H1 (cell line): ENCODE measurements around the gene TBC1D4. TPM values are rescaled to one million over a fixed set of nuclear protein-coding genes. Genes with fewer than 3 reads are reported as not detected.

Experiments
- CTCF ChIA-PET: fragments of 300-600 bp; sonication (Branson Sonifier 250); formaldehyde crosslinking; loops from one replicate; lab custom pipeline; 2021; ENCODE audit not compliant: partially characterized antibody; lab: Charles Lee
- POLR2A ChIA-PET: fragments of 300-600 bp; sonication (Branson Sonifier 250); formaldehyde crosslinking; loops from one replicate; lab custom pipeline; 2021; ENCODE audit warnings: inconsistent platforms; ENCODE audit not compliant: partially characterized antibody; lab: Charles Lee
- DNase-seq, 2 experiments: peaks; one replicate each; pipeline versions ENCODE4 v3.0.0 to v3.0.0-alpha.2; 2010 to 2022; ENCODE audit warnings: low spot score in 2 of 2, low read depth in 1 of 2, mixed read lengths in 1 of 2
- FAIRE-seq: peaks from 2 replicates; lab custom pipeline; 2011; peaks lifted over from hg19 to GRCh38; lab: Jason Lieb, UNC
- H2AFZ ChIP-seq: 2 replicates; pipeline ENCODE4 v1.8.1; 2012; ENCODE audit warnings: low read length, inconsistent platforms
- H2AK5ac ChIP-seq: 2 replicates; pipeline ENCODE4 v1.6.1; 2013; ENCODE audit warnings: low read depth, low read length
- H2BK120ac ChIP-seq: replicated peaks from 2 replicates; pipeline ENCODE3; 2013; ENCODE audit warnings: low read depth, low read length, inconsistent platforms
- H2BK12ac ChIP-seq: 2 replicates; pipeline ENCODE4 v1.6.1; 2013; ENCODE audit warnings: low read depth, low read length
- H2BK15ac ChIP-seq: 2 replicates; pipeline ENCODE4 v1.6.1; 2013; ENCODE audit warnings: low read length
- H2BK20ac ChIP-seq: 2 replicates; pipeline ENCODE4 v1.6.1; 2013; ENCODE audit warnings: low read length
- H2BK5ac ChIP-seq: 2 replicates; pipeline ENCODE4 v1.6.1; 2013; ENCODE audit warnings: low read depth, low read length
- H3K14ac ChIP-seq: 2 replicates; pipeline ENCODE4 v1.6.1; 2013; ENCODE audit warnings: inconsistent platforms; ENCODE audit not compliant: insufficient read length
- H3K18ac ChIP-seq: 2 replicates; pipeline ENCODE4 v1.6.1; 2013; ENCODE audit warnings: low read length; ENCODE audit errors: extremely low read depth
- H3K23ac ChIP-seq: 2 replicates; pipeline ENCODE4 v1.6.1; 2013; ENCODE audit warnings: inconsistent platforms; ENCODE audit not compliant: insufficient read length
- H3K23me2 ChIP-seq: 2 replicates; pipeline ENCODE4 v1.6.1; 2013; ENCODE audit warnings: low read depth, low read length
- H3K27ac ChIP-seq: 2 replicates; pipeline ENCODE4 v1.6.1; 2011; ENCODE audit warnings: low read depth, low read length, inconsistent platforms
- H3K27me3 ChIP-seq, 4 experiments: replicated peaks in 1 of 4; 1 replicate in 1 of 4; 2 replicates in 3 of 4; pipeline versions ENCODE4 v1.6.1 to v1.8.1; 2011 to 2013; ENCODE audit warnings: low read length in 3 of 4, mild to moderate bottlenecking in 3 of 4, inconsistent platforms in 2 of 4, mixed read lengths in 2 of 4, moderate library complexity in 1 of 4; ENCODE audit not compliant: control insufficient read depth in 3 of 4, insufficient read depth in 3 of 4; ENCODE audit errors: extremely low read depth in 1 of 4
- H3K36me3 ChIP-seq, 4 experiments: 2 replicates each; pipeline versions ENCODE4 v1.6.1 to v1.8.1; 2011 to 2013; ENCODE audit warnings: mild to moderate bottlenecking in 4 of 4, low read length in 3 of 4, moderate library complexity in 2 of 4, control low read depth in 1 of 4, inconsistent platforms in 1 of 4; ENCODE audit not compliant: insufficient read depth in 4 of 4, control insufficient read depth in 2 of 4
- H3K4ac ChIP-seq: replicated peaks from 2 replicates; pipeline ENCODE3; 2013; ENCODE audit warnings: low read length, low read depth, mixed read lengths, inconsistent platforms; ENCODE audit not compliant: insufficient read length
- H3K4me1 ChIP-seq, 4 experiments: replicated peaks in 1 of 4; 1 replicate in 1 of 4; 2 replicates in 3 of 4; pipeline versions ENCODE4 v1.6.1 to v1.8.1; 2011 to 2013; ENCODE audit warnings: low read length in 3 of 4, inconsistent platforms in 2 of 4, mixed read lengths in 1 of 4; ENCODE audit not compliant: insufficient read depth in 4 of 4, control insufficient read depth in 3 of 4
- H3K4me2 ChIP-seq, 2 experiments: 2 replicates each; pipeline versions ENCODE4 v1.6.1 to v1.8.1; 2011 to 2013; ENCODE audit warnings: low read depth in 2 of 2, low read length in 2 of 2, control low read depth in 1 of 2, inconsistent platforms in 1 of 2, mild to moderate bottlenecking in 1 of 2; ENCODE audit not compliant: insufficient read depth in 1 of 2
- H3K4me3 ChIP-seq, 4 experiments: fragments of 200-600, 300-600 bp in 1 of 4; sonication (generic), shearing (Covaris generic), sonication (Bioruptor Twin) in 1 of 4; 2 replicates each; pipeline versions ENCODE4 v1.5.1 to v1.8.1; 2011 to 2016; ENCODE audit warnings: low read length in 4 of 4, low read depth in 3 of 4, control low read depth in 2 of 4, inconsistent platforms in 2 of 4, mild to moderate bottlenecking in 2 of 4, mixed read lengths in 1 of 4, moderate library complexity in 1 of 4; ENCODE audit not compliant: insufficient read depth in 2 of 4; ENCODE audit errors: extremely low read depth in 1 of 4
- H3K56ac ChIP-seq: replicated peaks from 2 replicates; pipeline ENCODE3; 2013; ENCODE audit warnings: low read depth, mild to moderate bottlenecking, mixed read lengths, low read length, inconsistent platforms; ENCODE audit not compliant: insufficient read length
- H3K79me1 ChIP-seq: 2 replicates; pipeline ENCODE4 v1.6.1; 2013; ENCODE audit warnings: low read depth, low read length, control low read depth
- H3K79me2 ChIP-seq, 2 experiments: 2 replicates each; pipeline versions ENCODE4 v1.6.1 to v1.8.1; 2012 to 2013; ENCODE audit warnings: low read length in 2 of 2, mild to moderate bottlenecking in 2 of 2, inconsistent platforms in 1 of 2; ENCODE audit not compliant: insufficient read depth in 2 of 2, control insufficient read depth in 1 of 2
- H3K9ac ChIP-seq, 4 experiments: replicated peaks in 1 of 4; 1 replicate in 1 of 4; 2 replicates in 3 of 4; pipeline versions ENCODE4 v1.6.1 to v1.8.1; 2011 to 2013; ENCODE audit warnings: low read depth in 3 of 4, low read length in 3 of 4, control low read depth in 2 of 4, mild to moderate bottlenecking in 2 of 4, moderate library complexity in 2 of 4, inconsistent platforms in 1 of 4; ENCODE audit errors: extremely low read depth in 1 of 4
- H3K9me3 ChIP-seq, 2 experiments: 2 replicates each; pipeline versions ENCODE4 v1.6.1 to v1.8.1; 2012 to 2013; ENCODE audit warnings: mild to moderate bottlenecking in 2 of 2, moderate library complexity in 2 of 2, control low read depth in 1 of 2, inconsistent platforms in 1 of 2, low read depth in 1 of 2, low read length in 1 of 2, mixed read lengths in 1 of 2; ENCODE audit not compliant: insufficient read depth in 2 of 2
- H4K20me1 ChIP-seq, 2 experiments: replicated peaks in 1 of 2; 2 replicates each; pipeline versions ENCODE3 to v1.8.1; 2011 to 2013; ENCODE audit warnings: inconsistent platforms in 2 of 2, low read length in 2 of 2, mild to moderate bottlenecking in 1 of 2; ENCODE audit not compliant: insufficient read depth in 2 of 2, control insufficient read depth in 1 of 2
- H4K5ac ChIP-seq: 2 replicates; pipeline ENCODE4 v1.6.1; 2013; ENCODE audit warnings: low read length, low read depth, mixed read lengths, inconsistent platforms; ENCODE audit not compliant: insufficient read length
- H4K8ac ChIP-seq: 2 replicates; pipeline ENCODE4 v1.8.0; 2013; ENCODE audit warnings: mild to moderate bottlenecking, moderate library complexity, low read length, inconsistent platforms; ENCODE audit not compliant: insufficient read depth; ENCODE audit errors: extremely low read depth
- H4K91ac ChIP-seq: replicated peaks from 2 replicates; pipeline ENCODE3; 2013; ENCODE audit warnings: low read length, mixed read lengths, inconsistent platforms; ENCODE audit not compliant: insufficient read length
- ASH2L ChIP-seq: fragments of 200-600, 300-600 bp; sonication (generic); IDR thresholded peaks from one replicate; pipeline ENCODE4 v1.7.1; 2017; ENCODE audit warnings: low read length
- BRCA1 ChIP-seq: IDR thresholded peaks from 2 replicates; pipeline ENCODE4 v1.6.1; 2012; ENCODE audit warnings: low read depth, low read length, improper control_type of control experiment
- CREB1 ChIP-seq: IDR thresholded peaks from 2 replicates; pipeline ENCODE4 v1.6.1; 2012; ENCODE audit warnings: inconsistent platforms
- EGR1 ChIP-seq: IDR thresholded peaks from 2 replicates; pipeline ENCODE4 v1.6.1; 2011; ENCODE audit warnings: low read depth, low read length, borderline replicate concordance
- FOSL1 ChIP-seq: IDR thresholded peaks from 2 replicates; pipeline ENCODE4 v1.6.1; 2011; ENCODE audit warnings: mild to moderate bottlenecking, low read depth, low read length, moderate library complexity; ENCODE audit not compliant: insufficient read depth
- GTF2F1 ChIP-seq: IDR thresholded peaks from 2 replicates; pipeline ENCODE4 v1.6.1; 2012; ENCODE audit warnings: low read depth, low read length, improper control_type of control experiment, borderline replicate concordance
- HDAC6 ChIP-seq: IDR thresholded peaks from one replicate; pipeline ENCODE4 v1.7.1; 2012; ENCODE audit warnings: low read depth, mild to moderate bottlenecking, inconsistent platforms, low read length, moderate library complexity
- KDM1A ChIP-seq: fragments of 200-600, 300-600 bp; sonication (generic); IDR thresholded peaks from 2 replicates; pipeline ENCODE4 v1.7.1; 2016; ENCODE audit warnings: mild to moderate bottlenecking, low read length, borderline replicate concordance
- RFX5 ChIP-seq: IDR thresholded peaks from 2 replicates; pipeline ENCODE4 v1.6.1; 2011; ENCODE audit warnings: low read depth, low read length, improper control_type of control experiment, borderline replicate concordance
- RXRA ChIP-seq: IDR thresholded peaks from 2 replicates; pipeline ENCODE4 v1.6.1; 2011; ENCODE audit warnings: low read depth, mild to moderate bottlenecking, low read length, moderate library complexity; ENCODE audit not compliant: insufficient read depth
- SIRT6 ChIP-seq: IDR thresholded peaks from one replicate; pipeline ENCODE4 v1.7.1; 2012; ENCODE audit warnings: low read length, inconsistent platforms
- TBP ChIP-seq: IDR thresholded peaks from 2 replicates; pipeline ENCODE4 v1.6.1; 2011; ENCODE audit warnings: low read depth, low read length, improper control_type of control experiment
- WGBS, 2 experiments: shearing (Covaris generic) in 1 of 2; methylation state at CpG; one replicate each; pipeline versions ENCODE4 v1.1.6 to v1.1.7; 2013 to 2015; ENCODE audit warnings: low lambda C conversion rate in 2 of 2, mixed read lengths in 2 of 2, inconsistent platforms in 1 of 2, low coverage in 1 of 2, missing lambda C conversion rate in 1 of 2; ENCODE audit not compliant: insufficient replicate concordance in 2 of 2, insufficient coverage in 1 of 2, insufficient read length in 1 of 2; ENCODE audit errors: extremely low coverage in 1 of 2, missing lambda C conversion rate in 1 of 2; 5-methylcytosine and 5-hydroxymethylcytosine counted together
- polyA plus RNA-seq, 7 experiments: library from polyadenylated mRNA; depleted of rRNA in 3 of 7; stranded (reverse) in 5 of 7; unstranded in 2 of 7; fragments of >200 nt in 5 of 7; fragments of 200-250 nt in 2 of 7; gene quantifications; 1 replicate in 5 of 7; 2 replicates in 1 of 7; 4 replicates in 1 of 7; pipeline versions ENCODE4 v1.2.1 to v1.2.3, GENCODE V29; 2011 to 2013; ENCODE audit warnings: missing spikeins in 2 of 7, mixed read lengths in 2 of 7
- total RNA-seq: library from RNA; stranded (reverse); fragmentation: NEBNext Ultra II Directional; extraction: Animal tissue kit (Norgen Biotek cat#: 25700); gene quantifications from 2 replicates; pipeline ENCODE4 v1.2.1, GENCODE V29; 2021
- TF ChIP-seq, protein P1 (sequence below): IDR thresholded peaks from 2 replicates; pipeline ENCODE4 v1.6.1; 2012; ENCODE audit warnings: inconsistent platforms

Gene TBC1D4
- total and polyA plus RNA-seq, 2 of the 8 experiments (the other 6 are each of a cell fraction or from before 2014, with no cell fraction given) = 16.7 to 39.0 TPM

DNA sequence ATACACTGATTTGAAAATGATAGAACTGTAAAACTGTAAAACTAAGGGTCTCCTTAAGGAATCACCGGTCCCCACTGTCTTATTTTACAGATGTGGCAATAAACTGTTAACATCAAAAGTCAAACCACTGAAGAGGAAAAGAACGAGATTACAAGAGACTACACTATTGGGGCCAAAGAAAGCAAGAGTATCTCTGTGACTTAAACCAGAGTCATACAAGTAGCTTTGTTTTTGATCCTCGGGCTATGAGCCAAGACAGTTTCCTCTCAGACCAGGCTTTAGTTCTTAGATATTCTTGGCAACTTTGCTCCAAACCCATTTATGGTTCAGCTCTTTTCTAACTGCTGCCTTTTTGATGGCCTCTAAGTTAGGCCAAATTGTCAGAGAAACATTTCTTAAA lies 113.8 kb downstream of the TBC1D4 start:
- no peak for FAIRE-seq
- Histone ChIP-seq H3K4ac (no peak overlapping the region), H3K4me2 (no peak overlapping the region), H3K79me1 (no peaks in the 10 kb centered on the region), H2AK5ac (no peak overlapping the region), H2BK20ac (no peak overlapping the region), H3K79me2 (peaks cover 0 to 4% of the 10 kb centered on the region in 2 experiments; a peak in 1 of 4 replicates), H2BK12ac (no peak overlapping the region), H3K36me3 (no peaks in the 10 kb centered on the region), H4K20me1 (no peaks in the 10 kb centered on the region), H2BK5ac (no peak overlapping the region), H3K27me3 (no peaks in the 10 kb centered on the region), H3K23me2 (no peaks in the 10 kb centered on the region), H4K5ac (no peak overlapping the region), H2AFZ (no peak overlapping the region), H3K23ac (no peak overlapping the region), H3K4me1 (peaks cover 0 to 2% (median under 1%) of the 10 kb centered on the region in 4 experiments; a peak in 4 of 7 replicates), H4K8ac (no peak overlapping the region), H3K27ac (no peak overlapping the region), H3K18ac (no peak overlapping the region), H3K4me3 (no peak overlapping the region), H4K91ac (no peak overlapping the region), H3K56ac (no peak overlapping the region), H3K9me3 (no peaks in the 10 kb centered on the region), H2BK15ac (no peak overlapping the region), H3K9ac (no peak overlapping the region), H3K14ac (no peak overlapping the region), H2BK120ac (no peak overlapping the region)
- TF ChIP-seq GTF2F1 (no peak), TBP (no peak), KDM1A (no peak), EGR1 (no peak), RFX5 (no peak), FOSL1 (no peak), ASH2L (no peak), CREB1 (no peak), BRCA1 (no peak), RXRA (no peak), HDAC6 (no peak), SIRT6 (no peak)
- TF ChIP-seq, protein P1, sequence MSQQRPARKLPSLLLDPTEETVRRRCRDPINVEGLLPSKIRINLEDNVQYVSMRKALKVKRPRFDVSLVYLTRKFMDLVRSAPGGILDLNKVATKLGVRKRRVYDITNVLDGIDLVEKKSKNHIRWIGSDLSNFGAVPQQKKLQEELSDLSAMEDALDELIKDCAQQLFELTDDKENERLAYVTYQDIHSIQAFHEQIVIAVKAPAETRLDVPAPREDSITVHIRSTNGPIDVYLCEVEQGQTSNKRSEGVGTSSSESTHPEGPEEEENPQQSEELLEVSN = no peak
- WGBS, 2 experiments = 56% methylated on average over 3 of the region's 3 CpGs; no CpG with 5 or more reads in 1 of the 2 experiments
- ChIA-PET POLR2A (no interaction called here), CTCF (interaction anchor here (0.9 to 5.5 kb wide), 4 partner anchors 10 to 75 kb away, joined by 3 to 35 read pairs (median 4); no protein-coding TSS in a partner anchor)
- DNase-seq = no peak
